GM20431 (cell line): Measurements from ENCODE around the gene OSBPL10.
"Not testable (repeated sequence)": the region's sequence is repeated elsewhere in the genome, so short reads cannot be mapped to it uniquely, and the experiment has no call there.

Source experiments
- in situ Hi-C: fragments of 300-500 bp; cut with MseI, MboI; formaldehyde crosslinking; loops from one replicate; pipeline ENCODE4 v1.15.0; 2020; ENCODE audit warnings: low sequenced_read_pairs; ENCODE audit not compliant: unreplicated experiment

The OSBPL10 gene

GRCh38 chr3:31790193-31791089 is 190.6 kb downstream of the OSBPL10 start:
- in situ Hi-C loops = no loop called here

GRCh38 chr3:31789429-31789828 is 191.6 kb downstream of the OSBPL10 start:
- in situ Hi-C loops = no loop called here

DNA sequence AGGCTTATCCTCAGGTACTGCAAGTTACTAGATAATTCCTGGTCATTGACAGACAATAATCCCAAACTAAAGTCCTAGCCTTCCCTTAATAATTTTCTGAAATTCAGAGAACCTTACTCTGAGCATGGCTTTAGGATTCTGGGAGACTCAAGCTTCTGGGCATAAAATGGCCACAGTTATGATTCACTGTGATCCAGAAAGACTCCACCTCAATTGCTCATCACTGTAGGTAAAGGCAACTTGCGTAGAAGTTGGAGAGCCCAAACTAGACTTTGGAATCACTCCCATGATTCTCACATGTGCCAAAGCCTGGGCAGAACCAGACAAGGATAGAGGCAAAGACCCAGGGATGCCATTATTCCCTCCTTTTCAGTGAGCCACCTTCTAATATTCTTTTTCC is 195.3 kb downstream of the OSBPL10 start:
- in situ Hi-C loops = no loop called here

GRCh38 chr3:31785286-31785685 is 195.8 kb downstream of the OSBPL10 start:
- in situ Hi-C loops = no loop called here

DNA sequence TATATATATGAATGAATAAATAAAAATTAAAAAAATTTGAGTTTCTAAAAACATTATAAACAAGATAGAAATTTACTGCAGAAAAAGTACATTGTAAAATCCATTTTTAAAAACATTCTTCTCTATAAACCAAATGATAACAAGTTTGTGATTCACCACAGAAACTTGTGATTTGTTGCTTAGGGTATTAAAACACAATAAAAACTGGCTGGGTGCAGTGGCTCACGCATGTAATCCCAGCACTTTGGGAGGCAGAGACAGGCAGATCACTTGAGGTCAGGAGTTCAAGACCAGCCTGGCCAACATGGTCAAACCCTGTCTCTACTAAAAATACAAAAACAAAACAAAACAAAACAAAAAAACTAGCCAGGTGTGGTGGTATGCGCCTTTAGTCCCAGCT is 197.2 kb downstream of the OSBPL10 start:
- in situ Hi-C loops = not testable (repeated sequence)

DNA sequence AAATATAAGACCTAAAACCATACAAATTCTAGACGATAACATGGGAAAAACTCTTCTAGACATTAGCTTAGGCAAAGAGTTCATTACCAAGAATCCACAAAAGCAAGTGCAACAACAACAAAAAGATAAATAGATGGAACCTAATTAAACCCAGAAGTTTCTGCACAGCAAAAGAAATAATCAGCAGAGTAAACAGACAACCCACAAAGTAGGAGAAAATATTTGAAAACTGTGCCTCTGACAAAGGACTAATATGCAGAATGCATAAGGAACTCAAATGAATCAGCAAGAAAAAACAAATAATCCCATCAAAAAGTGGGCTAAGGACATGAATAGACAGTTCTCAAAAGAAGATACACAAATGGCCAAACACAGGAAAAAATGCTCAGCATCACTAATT is 198.8 kb downstream of the OSBPL10 start:
- in situ Hi-C loops = not testable (repeated sequence)

DNA sequence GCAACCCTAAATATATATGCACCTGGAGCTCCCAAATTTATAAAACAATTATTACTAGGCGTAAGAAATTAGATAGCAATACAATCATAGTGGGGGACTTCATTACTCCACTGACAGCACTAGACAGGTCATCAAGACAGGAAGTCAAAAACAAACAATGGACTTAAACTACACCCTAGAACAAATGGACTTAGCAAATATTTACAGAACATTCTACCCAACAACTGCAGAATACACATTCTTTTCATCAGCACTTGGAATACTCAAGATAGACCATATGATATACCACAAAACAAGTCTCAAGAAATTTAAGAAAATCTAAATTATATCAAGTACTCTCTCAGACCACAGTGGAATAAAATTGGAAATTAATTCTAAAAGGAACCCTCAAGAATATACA is 201.5 kb downstream of the OSBPL10 start:
- in situ Hi-C loops = no loop called here

GRCh38 chr3:31777887-31778286 is 203.2 kb downstream of the OSBPL10 start:
- in situ Hi-C loops = no loop called here

- in situ Hi-C loops = no loop called here
Measured at GRCh38 chr3:31777092-31777491, 204.0 kb downstream of the OSBPL10 start.

DNA sequence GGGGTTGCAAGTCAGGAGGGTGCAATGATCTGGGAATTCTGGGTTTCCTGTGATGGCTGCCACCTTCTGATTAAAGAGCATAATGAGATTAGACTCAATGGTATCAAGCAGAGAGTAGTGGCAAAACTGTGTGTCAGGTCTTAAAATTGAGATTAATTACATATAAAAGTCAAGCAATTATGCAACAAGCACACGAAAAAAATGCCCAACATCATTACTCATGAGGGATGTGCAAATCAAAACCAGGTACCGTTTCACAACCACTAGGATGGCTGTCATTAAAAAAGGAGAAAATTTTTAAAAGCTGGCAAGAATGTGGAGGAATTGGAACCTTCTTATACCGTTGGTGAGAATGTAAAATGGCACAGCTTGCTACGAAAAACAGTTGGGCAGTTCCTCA is 205.0 kb downstream of the OSBPL10 start:
- in situ Hi-C loops = no loop called here

GRCh38 chr3:31775383-31775782 is 205.7 kb downstream of the OSBPL10 start:
- in situ Hi-C loops = no loop called here

DNA sequence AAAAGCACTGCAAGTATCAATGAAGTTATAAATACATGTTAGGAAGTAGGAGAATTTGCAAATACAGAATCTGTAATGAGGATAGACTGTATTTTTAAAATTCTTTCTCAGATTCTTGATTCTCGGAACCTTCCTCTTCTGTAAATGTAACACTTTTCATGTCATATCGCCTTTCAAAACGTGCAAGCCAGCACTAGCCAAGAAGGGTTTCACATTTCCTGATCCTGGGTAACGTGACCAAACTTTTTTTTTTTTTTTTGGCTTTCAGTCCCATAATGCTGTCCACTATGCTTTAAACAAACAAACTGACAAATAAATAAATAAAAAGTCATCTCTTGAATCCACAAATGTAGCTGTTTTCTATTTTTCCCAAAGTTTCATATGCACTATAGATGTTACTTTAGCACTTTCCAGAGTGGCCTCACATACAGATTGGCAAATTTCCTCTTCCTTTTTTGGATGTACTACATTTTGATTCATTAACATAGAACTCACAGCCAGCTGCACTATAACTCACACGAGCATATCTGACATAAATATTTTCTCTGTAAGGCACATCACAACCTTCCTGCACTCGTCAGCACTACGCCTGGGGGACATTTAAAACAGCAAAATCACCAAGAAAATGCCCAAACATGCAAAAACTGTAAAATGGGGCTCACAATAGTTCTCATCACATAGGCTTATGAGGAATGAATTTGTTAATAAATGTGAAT is 208.1 kb downstream of the OSBPL10 start:
- in situ Hi-C loops = loop anchor here (25.0 kb wide), 1 partner anchor 986 kb away; no protein-coding TSS in a partner anchor

- in situ Hi-C loops = loop anchor here (25.0 kb wide), 1 partner anchor 985 kb away; no protein-coding TSS in a partner anchor
Measured at GRCh38 chr3:31772272-31772671, 208.8 kb downstream of the OSBPL10 start.

GRCh38 chr3:31770822-31771326 is 210.2 kb downstream of the OSBPL10 start:
- in situ Hi-C loops = loop anchor here (25.0 kb wide), 1 partner anchor 984 kb away; no protein-coding TSS in a partner anchor

GRCh38 chr3:31768479-31769125 is 212.5 kb downstream of the OSBPL10 start:
- in situ Hi-C loops = loop anchor here (25.0 kb wide), 1 partner anchor 981 kb away; no protein-coding TSS in a partner anchor

DNA sequence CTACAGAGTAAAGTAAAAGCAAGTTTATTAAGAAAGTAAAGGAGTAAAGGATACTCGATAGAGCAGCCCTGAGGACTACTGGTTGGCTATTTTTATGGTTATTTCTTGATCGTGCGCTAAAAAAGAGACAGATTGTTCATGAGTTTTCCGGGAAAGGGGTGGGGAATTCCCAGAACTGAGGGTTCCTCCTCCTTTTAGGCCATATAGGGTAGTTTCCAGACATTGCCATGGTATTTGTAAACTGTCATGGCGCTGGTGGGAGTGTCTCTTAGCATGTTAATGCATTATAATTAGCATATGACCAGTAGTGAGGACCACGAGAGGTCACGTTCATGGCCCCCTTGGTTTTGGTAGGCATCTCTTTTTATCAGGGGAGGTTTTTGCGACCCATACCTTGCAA is 213.1 kb downstream of the OSBPL10 start:
- in situ Hi-C loops = loop anchor here (25.0 kb wide), 1 partner anchor 981 kb away; no protein-coding TSS in a partner anchor

- in situ Hi-C loops = loop anchor here (25.0 kb wide), 1 partner anchor 979 kb away; no protein-coding TSS in a partner anchor
Measured at GRCh38 chr3:31766669-31767068, 214.4 kb downstream of the OSBPL10 start.

- in situ Hi-C loops = loop anchor here (25.0 kb wide), 1 partner anchor 979 kb away; no protein-coding TSS in a partner anchor
Measured at GRCh38 chr3:31765871-31766270, 215.2 kb downstream of the OSBPL10 start.

DNA sequence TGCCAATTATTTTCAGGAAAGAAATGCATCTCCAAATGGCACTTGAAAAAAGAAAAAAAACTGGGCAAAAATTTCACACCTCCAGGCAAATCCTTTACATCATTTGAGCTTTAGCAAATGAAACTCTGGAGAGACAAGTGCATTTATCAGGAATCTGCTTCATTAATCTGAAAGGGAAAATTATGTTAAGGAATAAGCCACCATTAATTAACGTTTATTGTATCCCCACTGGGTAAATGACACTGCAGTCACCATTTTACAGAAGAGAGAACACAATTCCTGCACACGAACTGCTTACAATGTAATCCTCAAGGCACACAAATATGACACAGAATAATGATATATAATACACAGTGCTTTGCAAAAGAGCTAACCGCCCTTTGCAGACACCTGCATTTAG is 217.3 kb downstream of the OSBPL10 start:
- in situ Hi-C loops = loop anchor here (25.0 kb wide), 1 partner anchor 976 kb away; no protein-coding TSS in a partner anchor

DNA sequence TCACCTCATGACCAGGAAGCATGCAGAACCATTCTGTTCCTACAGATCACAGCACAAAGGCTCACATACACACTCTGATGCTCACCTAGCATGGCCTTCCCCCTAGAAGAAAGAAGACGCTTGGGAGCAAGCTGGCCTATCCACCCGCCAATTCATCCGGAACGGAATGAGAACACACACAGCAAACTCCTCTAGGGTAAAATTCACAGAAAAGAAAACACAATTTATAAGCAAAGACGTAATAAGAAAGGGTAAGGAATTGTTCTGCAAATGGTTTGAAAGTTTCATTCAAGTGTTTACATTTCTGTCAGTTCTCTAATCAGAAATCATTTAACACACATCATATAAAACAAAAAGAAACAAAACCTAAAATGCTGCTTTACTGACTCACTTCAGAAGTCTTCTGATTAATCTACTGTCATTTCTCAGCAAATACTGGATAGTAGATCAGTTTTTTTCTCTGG is 218.1 kb downstream of the OSBPL10 start:
- in situ Hi-C loops = loop anchor here (25.0 kb wide), 1 partner anchor 976 kb away; no protein-coding TSS in a partner anchor
